Esophagus muscularis mucosa (tissue), 4 donors: ENCODE results near the gene DHCR24. TPM values are rescaled to one million over a fixed set of nuclear protein-coding genes. Genes with fewer than 3 reads are reported as not detected.

Source experiments
- DNase-seq: peaks from one replicate; pipeline ENCODE4 v3.0.0-alpha.2; 2017; ENCODE audit errors: extremely low spot score
- H3K27ac ChIP-seq, 4 donors: fragments of 200-600 bp; sonication (generic); replicated peaks in 1 of 4; 1 replicate in 3 of 4; 2 replicates in 1 of 4; pipeline ENCODE4 v1.5.1; 2016 to 2019; ENCODE audit warnings: mild to moderate bottlenecking in 1 of 4
- H3K27me3 ChIP-seq, 4 donors: fragments of 200-600 bp; sonication (generic); one replicate each; pipeline versions ENCODE4 v1.5.1 to v1.6.0; 2016 to 2019
- H3K36me3 ChIP-seq, 4 donors: fragments of 200-600 bp; sonication (generic); one replicate each; pipeline ENCODE4 v1.5.1; 2016 to 2019
- H3K4me1 ChIP-seq, 4 donors: fragments of 200-600 bp; sonication (generic); one replicate each; pipeline ENCODE4 v1.5.1; 2016 to 2019
- H3K4me3 ChIP-seq, 4 donors: fragments of 200-600 bp; sonication (generic); 1 replicate in 2 of 4; 2 replicates in 2 of 4; pipeline ENCODE4 v1.5.1; 2016 to 2019; ENCODE audit warnings: mild to moderate bottlenecking in 4 of 4, moderate library complexity in 1 of 4
- H3K9me3 ChIP-seq, 4 donors: fragments of 200-600 bp; sonication (generic); 1 replicate in 3 of 4; 2 replicates in 1 of 4; pipeline ENCODE4 v1.5.1; 2016 to 2019
- EP300 ChIP-seq: sonication (generic); formaldehyde crosslinking; IDR thresholded peaks from one replicate; pipeline ENCODE4 v1.6.1; 2017; ENCODE audit warnings: antibody characterized with exemption
- POLR2A ChIP-seq: fragments of 450-650 bp; IDR thresholded peaks from one replicate; pipeline ENCODE4 v1.6.1; 2017; ENCODE audit warnings: antibody characterized with exemption, moderate library complexity, mild to moderate bottlenecking, low read depth
- POLR2AphosphoS5 ChIP-seq, 2 donors: sonication (generic); formaldehyde crosslinking; IDR thresholded peaks; one replicate each; pipeline ENCODE4 v1.6.1; 2017; ENCODE audit warnings: antibody characterized with exemption in 2 of 2
- WGBS: methylation state at CpG from one replicate; pipeline ENCODE4 v1.1.5; 2018; 5-methylcytosine and 5-hydroxymethylcytosine counted together
- intact Hi-C: fragments of 100-400 bp; cut with DNase I; formaldehyde crosslinking; loops from one replicate; pipeline ENCODE4 v1.15.1; 2023
- total RNA-seq, 4 donors: library from RNA; depleted of rRNA; stranded (reverse); fragments of >200 nt; gene quantifications; one replicate each; pipeline versions ENCODE4 v1.1.0 to v1.2.1, GENCODE V29; 2016
- TF ChIP-seq, protein P1 (sequence below), 3 experiments: fragments of 200-600 bp in 2 of 3; fragments of 450-650 bp in 1 of 3; sonication (generic) in 2 of 3; IDR thresholded peaks; one replicate each; pipeline ENCODE4 v1.5.1; 2017 to 2019; ENCODE audit warnings: antibody characterized with exemption in 3 of 3, mild to moderate bottlenecking in 2 of 3, moderate library complexity in 1 of 3

Gene DHCR24
- total RNA-seq, 4 donors from 2014 or later: 10.8 to 16.1 (median 13.1) TPM

DNA sequence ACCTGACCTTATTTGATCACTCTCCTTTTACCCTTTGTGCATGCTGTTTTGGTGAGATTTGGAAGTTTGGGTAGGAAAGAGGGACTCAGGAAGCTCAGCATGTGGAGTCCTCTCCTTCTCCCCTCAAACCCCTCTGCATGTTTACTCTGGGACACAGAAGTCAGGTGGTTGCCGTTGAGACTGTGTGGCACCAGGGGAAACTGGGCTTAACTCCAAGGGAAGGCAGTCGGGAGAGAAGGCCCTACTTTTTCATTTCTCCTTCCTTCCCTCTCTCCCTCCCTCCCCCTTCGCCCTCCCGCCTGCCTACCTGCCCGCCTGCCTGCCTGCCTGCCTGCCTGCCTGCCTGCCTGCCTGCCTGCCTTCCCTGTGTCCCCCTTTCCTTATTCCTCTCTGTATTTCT, 51.0 kb downstream of the DHCR24 start:
- peaks cover 0 to 6% (median 0%) of the 10 kb centered on the region in 4 donors for H3K27me3 ChIP-seq
- no peak for DNase-seq
- H3K9me3 ChIP-seq: peaks cover 0 to 12% (median 3%) of the 10 kb centered on the region in 4 donors
- no peaks in the 10 kb centered on the region for H3K36me3 ChIP-seq
- WGBS: 43% methylated on average over 5 of the region's 5 CpGs
- TF ChIP-seq POLR2A (no peak), EP300 (no peak)
- no peak overlapping the region for H3K27ac ChIP-seq
- no peak overlapping the region for H3K4me3 ChIP-seq
- intact Hi-C loops: no loop called here
- H3K4me1 ChIP-seq: no peaks in the 10 kb centered on the region

DNA sequence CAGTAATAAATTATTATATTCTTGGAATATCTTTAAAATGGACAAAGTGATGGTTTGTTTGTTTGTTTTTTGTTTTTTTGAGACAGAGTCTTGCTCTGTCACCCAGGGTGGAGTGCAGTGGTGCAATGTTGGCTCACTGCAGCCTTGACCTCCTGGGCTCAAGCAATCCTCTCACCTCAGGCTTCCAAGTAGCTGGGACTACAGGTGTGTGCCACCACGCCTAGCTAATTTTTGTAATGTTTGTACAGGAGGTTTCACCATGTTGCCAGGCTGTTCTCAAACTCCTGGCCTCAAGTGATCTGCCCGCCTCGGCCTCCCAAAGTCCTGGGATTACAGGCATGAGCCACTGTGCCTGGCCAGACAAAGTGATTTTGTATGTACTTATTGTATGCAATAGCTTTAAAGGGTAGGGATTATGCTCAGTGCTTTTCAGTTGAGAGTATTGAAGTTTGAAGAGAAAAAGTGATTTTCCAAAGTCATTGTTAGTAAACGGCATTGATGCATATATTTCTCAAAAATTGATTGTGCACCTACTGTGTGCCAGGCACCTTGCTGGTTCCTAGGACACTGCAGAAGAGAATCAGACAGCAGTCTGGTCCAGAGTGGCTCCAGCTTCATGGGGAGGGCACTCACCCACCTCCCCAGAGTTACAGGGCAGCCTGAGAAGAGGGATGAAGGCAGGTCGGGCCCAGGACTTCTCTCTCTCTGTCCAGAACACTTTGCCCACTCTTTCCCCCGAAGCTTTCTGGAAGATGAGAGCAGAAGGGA, 51.7 kb downstream of the DHCR24 start:
- Histone ChIP-seq H3K36me3 (no peaks in the 10 kb centered on the region), H3K4me3 (no peak overlapping the region), H3K27me3 (peaks cover 0 to 6% (median 0%) of the 10 kb centered on the region in 4 donors), H3K4me1 (no peaks in the 10 kb centered on the region), H3K27ac (no peak overlapping the region), H3K9me3 (peaks cover 0 to 13% (median 7%) of the 10 kb centered on the region in 4 donors)
- intact Hi-C loops: no loop called here
- DNase-seq: peak; percentile 57
- whole genome bisulfite sequencing: 87% methylated on average over 6 of the region's 6 CpGs
- TF ChIP-seq EP300 (no peak), POLR2A (no peak), POLR2AphosphoS5 (IDR thresholded peaks at IDR 0.05) (no peak)
- TF ChIP-seq, protein P1, sequence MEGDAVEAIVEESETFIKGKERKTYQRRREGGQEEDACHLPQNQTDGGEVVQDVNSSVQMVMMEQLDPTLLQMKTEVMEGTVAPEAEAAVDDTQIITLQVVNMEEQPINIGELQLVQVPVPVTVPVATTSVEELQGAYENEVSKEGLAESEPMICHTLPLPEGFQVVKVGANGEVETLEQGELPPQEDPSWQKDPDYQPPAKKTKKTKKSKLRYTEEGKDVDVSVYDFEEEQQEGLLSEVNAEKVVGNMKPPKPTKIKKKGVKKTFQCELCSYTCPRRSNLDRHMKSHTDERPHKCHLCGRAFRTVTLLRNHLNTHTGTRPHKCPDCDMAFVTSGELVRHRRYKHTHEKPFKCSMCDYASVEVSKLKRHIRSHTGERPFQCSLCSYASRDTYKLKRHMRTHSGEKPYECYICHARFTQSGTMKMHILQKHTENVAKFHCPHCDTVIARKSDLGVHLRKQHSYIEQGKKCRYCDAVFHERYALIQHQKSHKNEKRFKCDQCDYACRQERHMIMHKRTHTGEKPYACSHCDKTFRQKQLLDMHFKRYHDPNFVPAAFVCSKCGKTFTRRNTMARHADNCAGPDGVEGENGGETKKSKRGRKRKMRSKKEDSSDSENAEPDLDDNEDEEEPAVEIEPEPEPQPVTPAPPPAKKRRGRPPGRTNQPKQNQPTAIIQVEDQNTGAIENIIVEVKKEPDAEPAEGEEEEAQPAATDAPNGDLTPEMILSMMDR (IDR thresholded peaks at IDR 0.05): no peak

DNA sequence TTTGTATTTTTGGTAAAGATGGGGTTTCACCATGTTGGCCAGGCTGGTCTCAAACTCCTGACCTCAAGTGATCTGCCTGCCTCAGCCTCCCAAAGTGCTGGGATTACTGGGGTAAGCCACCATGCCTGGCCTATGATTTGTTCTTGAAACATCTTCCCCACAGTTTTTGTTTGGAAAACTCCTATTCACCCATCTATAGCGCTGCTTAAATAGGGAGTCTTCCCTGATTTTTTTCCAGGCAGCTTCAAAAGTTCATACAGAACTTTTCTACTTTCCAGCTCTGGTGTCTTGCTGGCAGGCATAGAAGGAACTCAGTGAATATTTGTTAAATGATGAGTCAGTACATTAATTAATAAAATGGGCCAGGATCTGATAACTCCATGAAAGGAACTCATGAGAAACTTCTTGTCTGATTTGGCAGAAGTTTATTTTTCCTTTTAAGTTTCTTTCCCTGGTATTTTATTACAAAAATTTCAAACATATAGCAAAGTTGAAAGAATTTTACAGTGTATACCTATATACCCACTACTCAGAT, 52.9 kb downstream of the DHCR24 start:
- H3K4me3 ChIP-seq: no peak overlapping the region
- TF ChIP-seq POLR2AphosphoS5 (IDR thresholded peaks at IDR 0.05) (no peak), POLR2A (no peak), EP300 (no peak)
- TF ChIP-seq, protein P1 (IDR thresholded peaks at IDR 0.05): no peak
- H3K36me3 ChIP-seq: no peaks in the 10 kb centered on the region
- DNase-seq: peak; percentile 14
- H3K9me3 ChIP-seq: peaks cover 0 to 23% (median 7%) of the 10 kb centered on the region in 4 donors
- peaks cover 0 to 6% (median 0%) of the 10 kb centered on the region in 4 donors for H3K27me3 ChIP-seq
- 94% methylated on average over 1 of the region's 1 CpG for WGBS
- no peak overlapping the region for H3K27ac ChIP-seq
- no peaks in the 10 kb centered on the region for H3K4me1 ChIP-seq
- intact Hi-C loops: no loop called here

DNA sequence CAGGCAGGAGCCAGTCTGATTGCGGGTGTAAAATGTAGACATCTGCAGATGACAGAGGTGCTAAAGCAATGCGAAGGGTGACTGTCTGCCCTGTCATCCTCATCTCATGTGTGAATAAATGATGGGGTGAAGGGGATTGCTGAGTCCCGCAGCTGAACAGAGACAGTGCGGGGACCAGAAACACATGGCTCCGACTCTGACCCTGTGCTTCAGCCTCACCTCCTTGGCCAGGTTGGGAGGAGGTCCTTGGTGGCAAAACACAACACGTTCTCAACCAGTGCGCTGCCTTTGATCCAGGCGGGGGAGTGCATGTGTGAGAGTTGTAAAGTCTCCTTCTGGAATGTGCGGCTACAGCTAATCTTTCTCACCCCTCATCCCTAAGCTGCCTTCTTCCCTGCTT, 53.9 kb downstream of the DHCR24 start:
- no peak for TF ChIP-seq POLR2A
- TF ChIP-seq POLR2AphosphoS5 (IDR thresholded peaks at IDR 0.05): no peak
- TF ChIP-seq, protein P1 (IDR thresholded peaks at IDR 0.05): no peak
- TF ChIP-seq EP300: no peak
- peak; percentile 70 for DNase-seq
- intact Hi-C loops: no loop called here
- Histone ChIP-seq H3K36me3 (no peaks in the 10 kb centered on the region), H3K4me1 (no peaks in the 10 kb centered on the region), H3K27me3 (peaks cover 0 to 6% (median 0%) of the 10 kb centered on the region in 4 donors), H3K4me3 (no peak overlapping the region), H3K27ac (no peak overlapping the region), H3K9me3 (peaks cover 0 to 33% (median 8%) of the 10 kb centered on the region in 4 donors)
- WGBS: 83% methylated on average over 8 of the region's 9 CpGs

DNA sequence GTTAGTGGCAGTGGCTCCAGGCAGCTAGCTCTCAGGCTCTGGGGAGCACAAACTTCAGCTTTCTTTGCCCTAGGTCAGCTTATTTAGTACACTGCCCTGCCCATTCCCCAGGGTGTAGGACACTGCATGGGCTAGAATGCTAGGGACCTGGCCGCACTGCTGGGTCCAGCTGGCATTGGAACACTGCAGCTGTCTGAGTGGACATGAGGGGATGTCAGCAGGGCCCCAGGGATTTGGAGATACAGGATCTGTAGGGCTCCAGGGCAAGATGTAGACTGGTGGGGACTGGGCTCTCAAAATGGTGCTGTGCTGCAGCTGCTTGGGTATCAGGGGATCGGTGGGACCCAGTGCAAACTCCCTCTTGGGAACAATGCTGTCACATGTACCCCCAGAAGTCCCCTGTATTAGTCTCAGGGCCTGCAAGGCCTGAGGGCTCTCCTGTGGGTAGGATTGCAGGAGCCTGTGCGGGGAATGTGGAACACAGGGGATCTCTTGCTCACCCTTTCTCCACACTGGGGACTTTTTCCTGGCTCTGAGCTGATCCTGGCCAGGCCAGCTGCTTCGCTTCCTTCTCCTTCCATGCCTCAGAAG, 60.7 kb downstream of the DHCR24 start:
- no peak for TF ChIP-seq EP300
- TF ChIP-seq, protein P1 (IDR thresholded peaks at IDR 0.05): no peak
- TF ChIP-seq POLR2A: no peak
- TF ChIP-seq POLR2AphosphoS5 (IDR thresholded peaks at IDR 0.05): no peak
- Histone ChIP-seq H3K27me3 (peaks cover 0 to 1% (median 0%) of the 10 kb centered on the region in 4 donors), H3K9me3 (peaks cover 0 to 67% (median 25%) of the 10 kb centered on the region in 4 donors), H3K4me3 (no peak overlapping the region), H3K36me3 (no peaks in the 10 kb centered on the region), H3K4me1 (no peaks in the 10 kb centered on the region), H3K27ac (no peak overlapping the region)
- intact Hi-C loops: no loop called here
- 96% methylated on average over 2 of the region's 4 CpGs for WGBS
- peak; percentile 37 for DNase-seq
